NCI-H2081 (cell line): Measurements from ENCODE around the gene DBN1.
"Not testable (repeated sequence)": the region's sequence is repeated elsewhere in the genome, so short reads cannot be mapped to it uniquely, and the experiment has no call there.

Experiments used
- DNase-seq, 2 experiments: peaks; one replicate each; lab custom pipeline; 2025; lab: John Stamatoyannopoulos, UW

DBN1 gene

GRCh38 chr5:177490992-177491391 lies 17.6 kb upstream of the DBN1 start:
- no peak for DNase-seq

- no peak for DNase-seq
These were observed 17.0 kb upstream of the DBN1 start for GRCh38 chr5:177490311-177490991.

GRCh38 chr5:177489119-177489716 lies 15.8 kb upstream of the DBN1 start:
- no peak for DNase-seq

GRCh38 chr5:177487975-177488374 lies 14.5 kb upstream of the DBN1 start:
- no peak for DNase-seq

- DNase-seq = no peak
These were observed 13.7 kb upstream of the DBN1 start for GRCh38 chr5:177487144-177487543.

- no peak for DNase-seq
These were observed 12.8 kb upstream of the DBN1 start for GRCh38 chr5:177486256-177486655.

GRCh38 chr5:177485753-177486152 lies 12.3 kb upstream of the DBN1 start:
- DNase-seq = not testable (repeated sequence)

GRCh38 chr5:177484902-177485549 lies 11.6 kb upstream of the DBN1 start:
- no peak for DNase-seq

- DNase-seq = no peak
These were observed 10.8 kb upstream of the DBN1 start for GRCh38 chr5:177483994-177484901.

- DNase-seq = no peak
These were observed 9.6 kb upstream of the DBN1 start for GRCh38 chr5:177483042-177483441.

- no peak for DNase-seq
These were observed 8.9 kb upstream of the DBN1 start for GRCh38 chr5:177482359-177482795.

GRCh38 chr5:177479774-177480173 lies 6.3 kb upstream of the DBN1 start:
- no peak for DNase-seq

GRCh38 chr5:177478711-177479646 lies 5.5 kb upstream of the DBN1 start:
- DNase-seq = no peak

- no peak for DNase-seq
These were observed 4.5 kb upstream of the DBN1 start for GRCh38 chr5:177477701-177478477.

GRCh38 chr5:177476531-177477233 lies 3.2 kb upstream of the DBN1 start:
- DNase-seq = no peak

GRCh38 chr5:177475563-177476427 lies 2.4 kb upstream of the DBN1 start:
- no peak for DNase-seq

- DNase-seq = no peak
These were observed 1.6 kb upstream of the DBN1 start for GRCh38 chr5:177474846-177475562.

- DNase-seq = no peak
These were observed 605 bp upstream of the DBN1 start for GRCh38 chr5:177474002-177474476.
